NCI-H524 treated with DMSO at 0.1 percent for 48 hours (cell line): Measurements from ENCODE around the gene FCER1G.

Source experiments
- DNase-seq: peaks from one replicate; lab custom pipeline; 2025; lab: John Stamatoyannopoulos, UW

FCER1G gene

DNA sequence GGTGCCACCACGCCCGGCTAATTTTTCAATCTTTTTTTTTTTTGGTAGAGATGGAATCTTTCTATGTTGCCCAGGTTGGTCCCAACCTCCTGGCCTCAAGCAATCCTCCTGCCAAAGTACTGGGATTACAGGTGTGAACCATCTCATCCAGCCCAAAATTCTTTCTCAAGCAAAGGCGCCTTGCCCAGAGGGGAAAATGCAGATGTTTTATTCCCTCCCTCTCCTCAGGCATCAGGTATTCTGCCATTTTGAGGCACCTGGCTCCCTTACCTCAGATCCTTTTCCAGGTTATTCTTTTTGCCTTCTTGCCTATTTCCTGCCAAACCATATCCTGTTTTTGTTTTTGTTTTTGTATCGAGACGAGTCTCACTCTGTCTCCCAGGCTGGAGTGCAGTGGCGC lies 26.7 kb upstream of the FCER1G start:
- no peak for DNase-seq

DNA sequence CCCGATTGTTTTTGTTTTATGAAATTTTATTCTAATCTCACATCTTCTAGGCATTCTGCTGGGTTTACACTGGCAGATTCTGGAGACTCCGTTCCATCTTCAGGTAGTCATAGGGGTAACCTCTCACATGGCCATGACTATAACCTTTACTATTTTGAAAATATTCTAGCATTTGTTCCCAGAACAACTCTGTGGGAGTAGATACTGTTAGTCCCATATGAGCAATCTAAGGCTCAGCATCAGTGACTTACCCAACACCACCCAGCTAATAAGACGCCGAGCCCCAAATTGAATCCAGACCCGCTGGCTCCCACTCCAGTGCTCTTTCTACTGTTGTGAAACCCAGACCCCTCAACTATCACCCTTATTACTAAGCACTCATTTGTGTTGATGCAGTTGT lies 26.1 kb upstream of the FCER1G start:
- no peak for DNase-seq

- peak; percentile 4 for DNase-seq
These were observed 24.1 kb upstream of the FCER1G start for GRCh38 chr1:161190962-161191521.

- DNase-seq, result no peak
These were observed 23.1 kb upstream of the FCER1G start for GRCh38 chr1:161191971-161192370.

DNA sequence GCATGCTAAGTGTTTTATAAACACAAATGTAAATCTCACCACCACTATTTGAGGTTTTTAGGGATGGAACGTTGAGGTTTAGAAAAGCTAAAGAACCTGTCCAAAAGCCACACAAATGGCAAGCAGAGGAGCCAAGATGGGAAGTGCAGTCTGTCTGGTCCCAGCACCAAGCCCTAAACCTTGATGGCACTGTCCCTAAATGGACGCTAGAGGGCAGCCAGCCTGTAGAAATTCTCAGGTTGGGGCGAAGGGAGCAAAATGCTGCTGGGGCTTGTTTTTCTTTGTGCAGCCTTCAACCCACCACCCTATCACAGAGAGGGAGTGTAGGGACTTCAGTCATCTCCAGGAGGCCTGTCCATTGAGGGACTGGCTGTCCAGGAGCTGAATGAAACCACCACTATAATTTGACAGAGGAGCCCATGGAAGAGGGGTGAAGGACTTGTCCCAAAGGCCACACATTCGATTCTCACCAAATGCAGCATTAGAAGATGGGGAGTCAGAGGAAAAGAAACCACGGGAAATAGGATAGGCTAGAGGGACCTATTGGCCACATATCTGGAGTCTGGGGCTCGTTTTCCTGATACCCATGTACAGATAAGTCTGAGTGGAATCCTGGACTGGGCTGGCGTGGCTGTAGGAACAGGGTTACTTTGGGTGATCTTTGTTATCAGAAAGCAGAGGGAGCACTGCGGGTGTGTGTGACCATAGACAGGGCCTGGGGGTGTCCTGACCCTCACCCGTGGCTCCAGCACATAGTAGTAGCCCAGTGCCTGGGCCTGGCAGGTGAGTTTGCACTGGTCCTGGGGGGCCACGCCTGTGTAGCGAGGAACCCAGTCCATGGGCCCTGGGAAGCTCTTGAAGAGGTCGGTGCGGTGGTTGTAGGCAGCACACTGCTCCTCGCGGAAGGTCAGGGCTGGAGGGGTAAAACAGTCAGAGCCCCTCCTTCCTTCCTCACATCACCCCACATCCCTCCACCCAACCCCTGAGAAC lies 22.3 kb upstream of the FCER1G start:
- DNase-seq, result peak; percentile 5

GRCh38 chr1:161193561-161194235 lies 21.4 kb upstream of the FCER1G start:
- no peak for DNase-seq

DNA sequence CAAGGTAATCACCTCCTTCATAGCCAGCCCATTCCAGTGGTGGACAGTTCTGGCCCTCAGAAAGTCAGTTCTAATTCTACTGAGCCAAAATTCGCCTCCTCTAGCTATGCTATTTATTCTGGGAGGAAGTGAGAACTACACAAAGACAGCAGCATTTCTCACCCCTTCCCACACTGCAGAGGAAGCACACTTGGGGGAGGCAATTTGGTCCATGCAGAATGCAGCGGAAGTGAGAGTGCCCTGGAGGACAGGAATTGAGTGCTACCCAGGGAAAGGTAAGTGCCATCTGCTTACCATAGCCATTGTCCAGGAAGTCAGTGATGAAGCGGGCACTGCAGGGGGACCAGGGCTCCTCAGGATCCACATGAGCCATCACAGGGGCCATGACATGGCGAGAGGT lies 19.9 kb upstream of the FCER1G start:
- DNase-seq, result no peak

DNA sequence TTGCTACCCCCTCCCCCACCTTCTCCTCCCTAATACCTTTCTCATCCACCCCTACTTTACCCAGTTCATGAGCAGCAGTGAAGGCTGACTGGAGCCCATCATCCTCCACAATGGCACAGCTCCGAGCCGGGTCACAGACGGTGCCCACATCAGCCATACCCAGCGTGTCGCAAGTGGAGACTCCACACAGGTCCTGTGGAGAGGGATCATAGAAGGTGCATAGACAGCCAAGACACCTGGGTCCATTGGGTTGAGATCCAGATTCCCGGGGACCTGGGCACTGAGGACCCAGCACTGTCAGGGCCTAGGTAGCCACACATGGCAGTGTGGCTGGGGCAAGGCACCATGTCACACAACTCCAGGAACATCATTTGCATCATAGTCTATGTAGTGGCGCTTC lies 19.0 kb upstream of the FCER1G start:
- DNase-seq, result no peak

DNA sequence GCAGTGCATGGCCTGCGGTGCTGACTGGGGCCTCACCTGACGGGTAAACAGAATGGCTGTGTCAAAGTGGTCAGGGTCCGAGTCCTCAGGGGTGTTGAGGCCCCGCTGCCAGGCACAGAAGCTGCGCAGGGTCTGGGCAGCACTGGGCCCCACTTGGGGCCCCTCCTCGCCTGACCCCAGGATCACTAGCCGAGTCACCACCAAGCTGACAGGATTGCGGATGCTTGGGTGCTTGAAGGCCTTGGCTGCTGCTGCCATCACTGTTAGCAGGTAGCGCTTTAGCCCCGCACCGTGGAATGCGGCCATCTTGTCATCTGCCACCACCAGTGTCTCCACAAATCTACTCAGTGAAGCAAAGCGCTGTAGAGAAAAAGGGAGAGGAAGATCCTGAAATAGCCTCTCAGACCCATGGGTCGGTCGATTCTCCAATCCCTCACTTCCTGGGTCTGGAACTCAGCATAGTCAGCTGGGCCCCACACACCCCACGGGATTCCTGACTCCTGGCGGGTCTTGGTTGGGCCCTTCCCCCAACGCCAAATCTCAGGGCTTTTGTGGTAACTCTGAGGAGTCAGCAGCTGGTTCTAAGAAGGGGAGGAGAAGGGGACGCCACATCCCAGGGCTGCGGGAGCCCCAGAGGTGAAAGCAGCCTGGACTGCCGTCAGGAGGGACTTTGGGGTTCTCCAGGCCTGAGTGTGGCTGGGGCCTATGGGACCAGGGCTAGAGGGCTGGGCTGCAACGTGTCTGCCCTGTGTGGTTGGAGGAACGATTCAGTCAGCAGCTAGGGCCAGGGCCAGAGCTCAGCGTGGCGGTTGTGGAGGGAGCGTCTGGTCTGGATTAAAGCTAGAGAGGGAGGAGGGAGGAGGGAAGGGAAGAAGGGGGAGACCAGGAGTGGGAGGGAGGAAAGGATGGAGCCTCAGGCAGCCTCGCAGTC lies 18.3 kb upstream of the FCER1G start:
- DNase-seq, result no peak

GRCh38 chr1:161197560-161198193 lies 17.4 kb upstream of the FCER1G start:
- no peak for DNase-seq

DNA sequence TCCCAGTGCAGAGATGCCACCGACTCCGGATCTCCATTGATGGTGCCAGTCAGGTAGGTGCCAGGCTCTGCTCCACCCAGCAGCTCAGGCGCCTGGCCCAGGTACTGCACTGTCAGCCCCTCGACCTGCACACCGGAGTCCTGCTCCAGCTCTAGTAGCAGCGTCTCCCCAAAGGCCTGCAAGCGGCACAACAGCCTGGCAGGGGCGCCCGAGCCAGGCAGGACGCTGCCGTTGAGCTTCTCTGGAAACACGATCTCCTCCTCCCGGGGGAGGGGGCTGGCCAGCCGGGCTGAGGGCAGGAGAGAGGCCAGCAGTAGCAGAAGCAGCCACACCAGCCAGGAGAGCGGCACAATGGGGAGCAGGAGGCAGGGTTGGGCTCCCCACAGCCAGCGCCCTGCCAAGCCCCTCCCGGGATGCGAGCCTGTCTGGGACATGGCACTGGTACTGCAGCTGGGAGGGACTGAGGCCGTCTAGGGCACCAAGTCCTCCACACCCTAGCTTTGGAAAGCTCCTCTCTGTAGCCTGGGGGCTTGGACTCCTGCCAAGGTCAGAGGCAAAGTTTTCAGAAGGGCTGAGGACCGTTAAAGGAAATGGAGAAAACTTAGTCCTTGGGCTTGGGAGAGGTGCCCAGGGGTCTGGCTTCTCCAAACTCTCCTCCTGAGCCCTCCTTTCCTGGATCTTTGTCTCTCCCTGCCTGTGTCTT lies 16.8 kb upstream of the FCER1G start:
- DNase-seq, result peak; percentile 4

GRCh38 chr1:161198897-161199431 lies 16.1 kb upstream of the FCER1G start, which contains the start of gene ADAMTS4:
Gene ADAMTS4 (minus strand): TSS chr1:161199054. CDS start chr1:161198627, 427 bp downstream.
- DNase-seq, result no peak

GRCh38 chr1:161199506-161200139 lies 15.5 kb upstream of the FCER1G start:
- DNase-seq, result no peak

DNA sequence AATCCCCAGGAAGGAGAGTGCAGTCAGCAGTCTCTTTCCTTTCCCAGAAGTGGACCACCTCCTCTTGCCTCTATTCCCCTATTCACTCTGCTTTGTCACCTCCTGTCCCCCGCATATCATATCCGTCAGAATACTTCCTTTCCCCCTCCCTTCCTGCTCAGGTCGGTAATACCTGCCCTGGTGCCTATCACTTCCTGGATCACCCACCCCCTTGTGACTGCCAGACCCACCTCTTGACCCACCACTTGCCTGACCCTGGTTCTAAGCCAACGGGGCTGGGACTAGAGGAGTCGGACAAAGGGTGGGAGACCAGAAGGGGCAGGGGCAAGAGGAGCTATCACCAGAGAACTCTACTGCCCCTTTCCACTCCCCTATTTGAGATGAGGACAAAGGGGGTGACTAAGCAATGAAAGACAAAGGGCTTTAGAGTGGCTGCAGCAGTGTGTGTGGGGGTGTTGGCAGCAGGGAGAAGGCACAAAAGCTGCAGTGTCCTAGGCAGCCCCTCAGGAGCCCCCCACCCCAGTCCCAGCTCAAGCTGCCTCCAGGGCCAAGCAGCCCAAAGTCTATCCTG lies 14.6 kb upstream of the FCER1G start:
- DNase-seq, result no peak

GRCh38 chr1:161200992-161201835 lies 13.9 kb upstream of the FCER1G start:
- no peak for DNase-seq

- peak; percentile 92 for DNase-seq
These were observed 13.0 kb upstream of the FCER1G start, which contains the start of gene NDUFS2 for GRCh38 chr1:161201836-161202712. Gene NDUFS2 (plus strand): TSS chr1:161202367. CDS start chr1:161202386, 19 bp downstream.

GRCh38 chr1:161206411-161207140 lies 8.5 kb upstream of the FCER1G start:
- no peak for DNase-seq
